CD4-positive, alpha-beta T cell treated with Interferon alpha-2 for 1 hour (primary cell): ENCODE data around the gene ENTHD1.
"Not testable (repeated sequence)": the region's sequence is repeated elsewhere in the genome, so short reads cannot be mapped to it uniquely, and the experiment has no call there.

Experiments used
- DNase-seq, 2 donors: peaks; one replicate each; pipeline ENCODE4 v3.0.0-alpha.2; 2020 to 2022

ENTHD1 gene

GRCh38 chr22:39924286-39924685 is 30.7 kb upstream of the ENTHD1 start:
- no peak for DNase-seq

- no peak for DNase-seq
Measured at GRCh38 chr22:39923696-39924095, 30.1 kb upstream of the ENTHD1 start.

- DNase-seq = peak; percentile 36 to 72
Measured at GRCh38 chr22:39920134-39920743, 26.7 kb upstream of the ENTHD1 start.

- no peak for DNase-seq
Measured at GRCh38 chr22:39917776-39918495, 24.4 kb upstream of the ENTHD1 start.

GRCh38 chr22:39917197-39917643 is 23.7 kb upstream of the ENTHD1 start:
- DNase-seq = no peak

GRCh38 chr22:39916496-39916895 is 22.9 kb upstream of the ENTHD1 start:
- no peak for DNase-seq

GRCh38 chr22:39915295-39915726 is 21.8 kb upstream of the ENTHD1 start:
- no peak for DNase-seq

- no peak for DNase-seq
Measured at GRCh38 chr22:39914584-39914983, 21.0 kb upstream of the ENTHD1 start.

- DNase-seq = no peak
Measured at GRCh38 chr22:39913886-39914285, 20.3 kb upstream of the ENTHD1 start.

- no peak for DNase-seq
Measured at GRCh38 chr22:39913321-39913720, 19.8 kb upstream of the ENTHD1 start.

GRCh38 chr22:39910876-39911613 is 17.5 kb upstream of the ENTHD1 start:
- no peak for DNase-seq

GRCh38 chr22:39908737-39909136 is 15.2 kb upstream of the ENTHD1 start:
- DNase-seq = no peak

- no peak for DNase-seq
Measured at GRCh38 chr22:39908136-39908535, 14.6 kb upstream of the ENTHD1 start.

- no peak for DNase-seq
Measured at GRCh38 chr22:39907605-39908097, 14.1 kb upstream of the ENTHD1 start.

GRCh38 chr22:39907047-39907446 is 13.5 kb upstream of the ENTHD1 start:
- no peak for DNase-seq

GRCh38 chr22:39906207-39906606 is 12.6 kb upstream of the ENTHD1 start:
- no peak for DNase-seq

- DNase-seq = no peak
Measured at GRCh38 chr22:39905687-39906086, 12.1 kb upstream of the ENTHD1 start.

- DNase-seq = no peak
Measured at GRCh38 chr22:39904862-39905261, 11.3 kb upstream of the ENTHD1 start.

- DNase-seq = not testable (repeated sequence)
Measured at GRCh38 chr22:39904024-39904423, 10.5 kb upstream of the ENTHD1 start.

GRCh38 chr22:39901565-39902146 is 8.1 kb upstream of the ENTHD1 start:
- DNase-seq = no peak

GRCh38 chr22:39900306-39901227 is 7.0 kb upstream of the ENTHD1 start, which contains the start of gene GRAP2:
Gene GRAP2, plus strand, starts transcription at chr22:39901084. Its CDS starts 46,023 bp downstream, at chr22:39947107.
- peak; percentile 75 to 88 for DNase-seq

GRCh38 chr22:39898997-39899396 is 5.4 kb upstream of the ENTHD1 start:
- peak in 1 of 2 donors; percentile 38 for DNase-seq
